Spleen (tissue), 11 donors: ENCODE measurements around the gene DNMBP. TPM values are rescaled to one million over a fixed set of nuclear protein-coding genes. Genes with fewer than 3 reads are reported as not detected.

Experiments
- DNase-seq: peaks from one replicate; pipeline ENCODE4 v3.0.0-alpha.2; 2020
- H3K27ac ChIP-seq, 8 donors: fragments of 200-600 bp; sonication (generic) in 7 of 8; 1 replicate in 4 of 8; 2 replicates in 4 of 8; pipeline versions ENCODE4 v1.5.0 to v1.8.0; 2016 to 2021; ENCODE audit warnings: inconsistent platforms in 4 of 8, mild to moderate bottlenecking in 4 of 8, moderate library complexity in 1 of 8
- H3K27me3 ChIP-seq, 7 donors: fragments of 200-600 bp; sonication (generic) in 6 of 7; replicated peaks in 1 of 7; 1 replicate in 4 of 7; 2 replicates in 3 of 7; pipeline versions ENCODE4 v1.5.0 to v1.8.0; 2016 to 2021; ENCODE audit warnings: inconsistent platforms in 3 of 7, mild to moderate bottlenecking in 1 of 7
- H3K36me3 ChIP-seq, 6 donors: fragments of 200-600 bp; sonication (generic) in 5 of 6; 1 replicate in 4 of 6; 2 replicates in 2 of 6; pipeline versions ENCODE4 v1.5.0 to v1.8.0; 2016 to 2021; ENCODE audit warnings: inconsistent platforms in 2 of 6
- H3K4me1 ChIP-seq, 6 donors: fragments of 200-600 bp; sonication (generic) in 5 of 6; 1 replicate in 3 of 6; 2 replicates in 3 of 6; pipeline versions ENCODE4 v1.5.0 to v1.8.0; 2016 to 2021; ENCODE audit warnings: inconsistent platforms in 3 of 6
- H3K4me3 ChIP-seq, 8 donors: fragments of 200-600 bp; sonication (generic) in 7 of 8; 1 replicate in 4 of 8; 2 replicates in 4 of 8; pipeline versions ENCODE4 v1.5.0 to v1.8.0; 2016 to 2021; ENCODE audit warnings: inconsistent platforms in 4 of 8, mild to moderate bottlenecking in 4 of 8, moderate library complexity in 2 of 8
- H3K9me3 ChIP-seq, 8 donors: fragments of 200-600 bp; sonication (generic) in 7 of 8; 1 replicate in 4 of 8; 2 replicates in 4 of 8; pipeline versions ENCODE4 v1.5.0 to v1.8.0; 2016 to 2021; ENCODE audit warnings: inconsistent platforms in 4 of 8
- CTCF ChIP-seq, 11 experiments: fragments of 200-600 bp in 7 of 11; fragments of 450-650 bp in 4 of 11; sonication (generic) in 4 of 11; IDR thresholded peaks in 8 of 11; conservative IDR thresholded peaks in 3 of 11; 1 replicate in 7 of 11; 2 replicates in 4 of 11; pipeline versions ENCODE4 v1.4.0 to v1.8.0; 2016 to 2021; ENCODE audit warnings: antibody characterized with exemption in 11 of 11, inconsistent platforms in 4 of 11, mild to moderate bottlenecking in 1 of 11
- POLR2A ChIP-seq, 3 donors: fragments of 450-650 bp; IDR thresholded peaks; one replicate each; pipeline ENCODE4 v1.5.1; 2017; ENCODE audit warnings: antibody characterized with exemption in 3 of 3, mild to moderate bottlenecking in 1 of 3
- POLR2AphosphoS5 ChIP-seq, 3 donors: sonication (generic); formaldehyde crosslinking; IDR thresholded peaks; one replicate each; pipeline ENCODE4 v1.5.1; 2017; ENCODE audit warnings: antibody characterized with exemption in 3 of 3
- WGBS, 5 donors: extraction: QIAGEN DNeasy Blood & Tissue Kit in 3 of 5; methylation state at CpG; one replicate each; pipeline versions ENCODE4 v1.1.5 to v1.1.7; 2013 to 2018; 5-methylcytosine and 5-hydroxymethylcytosine counted together
- intact Hi-C: fragments of 100-400 bp; cut with DNase I; formaldehyde crosslinking; loops from one replicate; pipeline ENCODE4 v1.15.0; 2023; ENCODE audit warnings: low total_unique reads
- polyA plus RNA-seq, 3 donors: library from polyadenylated mRNA; stranded (reverse); fragments of 200-250 nt; gene quantifications; one replicate each; pipeline ENCODE4 v1.2.1, GENCODE V29; 2013
- total RNA-seq, 7 donors: library from RNA; depleted of rRNA in 3 of 7; stranded (reverse); fragments of >200 nt in 3 of 7; fragmentation: NEBNext Ultra II Directional in 4 of 7; extraction: Animal tissue kit (Norgen Biotek cat#: 25700) in 4 of 7; gene quantifications; one replicate each; pipeline versions ENCODE4 v1.1.0 to v1.2.1, GENCODE V29; 2016 to 2021
- donor health status: healthy with polysubstance abuse.
- donor health status: DM: no; HTN: no; CAD: no; lungs with moderate emphysema.
- donor health status: DM: no; HTN: no; CAD: no.
- donor health status: Bipolar disorder and iron deficiency.
- donor health status: healthy.
- donor health status: DM: no; HTN: no; CAD: no.
- donor health status: DM: yes; HTN: yes; CAD: no.

Gene DNMBP
- total and polyA plus RNA-seq, 10 donors: 4.6 to 19.5 (median 15.9) TPM

GRCh38 chr10:99859585-99859984 lies 150.2 kb downstream of the DNMBP start:
- Histone ChIP-seq H3K27ac (no peak overlapping the region), H3K4me1 (no peaks in the 10 kb centered on the region), H3K36me3 (no peaks in the 10 kb centered on the region), H3K4me3 (no peak overlapping the region), H3K27me3 (no peaks in the 10 kb centered on the region), H3K9me3 (no peaks in the 10 kb centered on the region)
- intact Hi-C loops: no loop called here
- no peak for TF ChIP-seq POLR2A (IDR thresholded peaks at IDR 0.05)
- no peak for TF ChIP-seq POLR2AphosphoS5 (IDR thresholded peaks at IDR 0.05)
- TF ChIP-seq CTCF (IDR thresholded peaks at IDR 0.05 in 8 of 11, conservative IDR thresholded peaks at IDR 0.05 in 3 of 11): peak in 5 of 11 experiments; percentile 11 to 30 (median 17)
- 21 to 29% (median 25%) methylated on average over 5 of the region's 5 CpGs for WGBS, 5 donors
- no peak for DNase-seq

GRCh38 chr10:99858849-99859248 lies 150.9 kb downstream of the DNMBP start:
- DNase-seq: no peak
- WGBS, 5 donors: 85 to 94% (median 91%) methylated on average over 8 of the region's 8 CpGs
- intact Hi-C loops: no loop called here
- no peak for TF ChIP-seq POLR2A (IDR thresholded peaks at IDR 0.05)
- TF ChIP-seq POLR2AphosphoS5 (IDR thresholded peaks at IDR 0.05): no peak
- TF ChIP-seq CTCF (IDR thresholded peaks at IDR 0.05 in 8 of 11, conservative IDR thresholded peaks at IDR 0.05 in 3 of 11): no peak
- Histone ChIP-seq H3K36me3 (no peaks in the 10 kb centered on the region), H3K4me3 (no peak overlapping the region), H3K27me3 (no peaks in the 10 kb centered on the region), H3K4me1 (no peaks in the 10 kb centered on the region), H3K9me3 (no peaks in the 10 kb centered on the region), H3K27ac (no peak overlapping the region)

- Histone ChIP-seq H3K9me3 (no peaks in the 10 kb centered on the region), H3K4me1 (no peaks in the 10 kb centered on the region), H3K36me3 (no peaks in the 10 kb centered on the region), H3K27me3 (no peaks in the 10 kb centered on the region), H3K27ac (no peak overlapping the region), H3K4me3 (no peak overlapping the region)
- intact Hi-C loops: no loop called here
- no peak for DNase-seq
- WGBS, 5 donors: 88 to 95% (median 93%) methylated on average over 8 of the region's 8 CpGs
- no peak for TF ChIP-seq POLR2AphosphoS5 (IDR thresholded peaks at IDR 0.05)
- no peak for TF ChIP-seq POLR2A (IDR thresholded peaks at IDR 0.05)
- TF ChIP-seq CTCF (IDR thresholded peaks at IDR 0.05 in 8 of 11, conservative IDR thresholded peaks at IDR 0.05 in 3 of 11): no peak
Measured at GRCh38 chr10:99855479-99856071, 154.2 kb downstream of the DNMBP start.

GRCh38 chr10:99854860-99855259 lies 154.9 kb downstream of the DNMBP start:
- Histone ChIP-seq H3K4me1 (no peaks in the 10 kb centered on the region), H3K4me3 (no peak overlapping the region), H3K27ac (no peak overlapping the region), H3K9me3 (no peaks in the 10 kb centered on the region), H3K36me3 (no peaks in the 10 kb centered on the region), H3K27me3 (no peaks in the 10 kb centered on the region)
- 54 to 74% (median 56%) methylated on average over 6 of the region's 6 CpGs for WGBS, 5 donors
- no peak for DNase-seq
- peak in 1 of 11 experiments; percentile 21 for TF ChIP-seq CTCF (IDR thresholded peaks at IDR 0.05 in 8 of 11, conservative IDR thresholded peaks at IDR 0.05 in 3 of 11)
- TF ChIP-seq POLR2A (IDR thresholded peaks at IDR 0.05): no peak
- intact Hi-C loops: no loop called here
